Myocyte (in vitro differentiated cells): ENCODE measurements around the gene PLOD3. TPM values are rescaled to one million over a fixed set of nuclear protein-coding genes. Genes with fewer than 3 reads are reported as not detected.
A peak's percentile ranks its signal among the peaks of the same experiment; 100 is the strongest.

Experiments used
- DNase-seq: peaks from one replicate; pipeline ENCODE4 v3.0.0-alpha.2; 2012; ENCODE audit warnings: low read depth
- microRNA-seq: library from miRNA; unstranded; fragments of <30 nt; microRNA quantifications from one replicate; pipeline ENCODE4, GENCODE V29; 2016
- total RNA-seq: library from RNA; depleted of rRNA; stranded (reverse); fragments of >200 nt; gene quantifications from 2 replicates; pipeline ENCODE4 v1.2.3, GENCODE V29; 2014

The PLOD3 gene
- total RNA-seq, 1 donor from 2014 or later = 60.8 TPM

- DNase-seq = no peak
Measured at GRCh38 chr7:101166909-101167644, 50.3 kb downstream of the PLOD3 start.

GRCh38 chr7:101166648-101166908 is 50.8 kb downstream of the PLOD3 start:
- DNase-seq = no peak

- no peak for DNase-seq
Measured at GRCh38 chr7:101165958-101166647, 51.3 kb downstream of the PLOD3 start.

GRCh38 chr7:101165075-101165957 is 52.1 kb downstream of the PLOD3 start, which contains the start of gene VGF:
VGF (minus strand) TSS chr7:101165569; CDS start chr7:101164843, 726 bp downstream.
- DNase-seq = peak; percentile 94

GRCh38 chr7:101164071-101164840 is 53.1 kb downstream of the PLOD3 start:
- DNase-seq = peak; percentile 88

GRCh38 chr7:101163279-101164070 is 53.9 kb downstream of the PLOD3 start:
- no peak for DNase-seq

- no peak for DNase-seq
Measured at GRCh38 chr7:101162551-101163278, 54.7 kb downstream of the PLOD3 start.

- DNase-seq = no peak
Measured at GRCh38 chr7:101161692-101162471, 55.5 kb downstream of the PLOD3 start.

- DNase-seq = no peak
Measured at GRCh38 chr7:101160910-101161309, 56.5 kb downstream of the PLOD3 start.

GRCh38 chr7:101159696-101160674 is 57.4 kb downstream of the PLOD3 start:
- no peak for DNase-seq

- no peak for DNase-seq
Measured at GRCh38 chr7:101156866-101157589, 60.4 kb downstream of the PLOD3 start.

- DNase-seq = no peak
Measured at GRCh38 chr7:101156277-101156676, 61.1 kb downstream of the PLOD3 start.

Small RNAs within 50 kb of the gene (microRNA-seq; reads per million reads assigned to microRNA genes)
- gene MIR4653 = not detected

Other genes with a start within 250 kb of the PLOD3 start
- gene MUC12, start 248.0 kb downstream of the PLOD3 start, total RNA-seq = not detected in 2 replicates
- gene MUC17, start 197.5 kb downstream of the PLOD3 start, total RNA-seq = not detected in 2 replicates
- 7.8 and 7.9 TPM in 2 replicates for gene TRIM56, start 132.1 kb downstream of the PLOD3 start, total RNA-seq
- 26.6 and 31.9 TPM in 2 replicates for gene SERPINE1, start 90.5 kb downstream of the PLOD3 start, total RNA-seq
- gene AP1S1, start 63.1 kb downstream of the PLOD3 start, total RNA-seq = 53.3 and 79.5 TPM in 2 replicates
- gene VGF, start 52.0 kb downstream of the PLOD3 start, total RNA-seq = not detected in 2 replicates
- gene NAT16, start 37.3 kb downstream of the PLOD3 start, total RNA-seq = not detected in 2 replicates
- not detected in 2 replicates for gene MOGAT3, start 16.5 kb downstream of the PLOD3 start, total RNA-seq
- gene ZNHIT1, start 584 bp upstream of the PLOD3 start, total RNA-seq = 103 and 116 TPM in 2 replicates
- gene CLDN15, start 20.2 kb upstream of the PLOD3 start, total RNA-seq = 3.8 and 6.6 TPM in 2 replicates
- 314 and 333 TPM in 2 replicates for gene FIS1, start 27.5 kb upstream of the PLOD3 start, total RNA-seq
- gene IFT22, start 104.2 kb upstream of the PLOD3 start, total RNA-seq = 28.7 and 28.8 TPM in 2 replicates
- gene COL26A1, start 145.3 kb upstream of the PLOD3 start, total RNA-seq = 0.19 TPM in 1 of 2 replicates, not detected in the other